ENCODE results near the gene KLF5.
A peak's percentile ranks its signal among the peaks of the same experiment; 100 is the strongest.

The KLF5 gene

DNA sequence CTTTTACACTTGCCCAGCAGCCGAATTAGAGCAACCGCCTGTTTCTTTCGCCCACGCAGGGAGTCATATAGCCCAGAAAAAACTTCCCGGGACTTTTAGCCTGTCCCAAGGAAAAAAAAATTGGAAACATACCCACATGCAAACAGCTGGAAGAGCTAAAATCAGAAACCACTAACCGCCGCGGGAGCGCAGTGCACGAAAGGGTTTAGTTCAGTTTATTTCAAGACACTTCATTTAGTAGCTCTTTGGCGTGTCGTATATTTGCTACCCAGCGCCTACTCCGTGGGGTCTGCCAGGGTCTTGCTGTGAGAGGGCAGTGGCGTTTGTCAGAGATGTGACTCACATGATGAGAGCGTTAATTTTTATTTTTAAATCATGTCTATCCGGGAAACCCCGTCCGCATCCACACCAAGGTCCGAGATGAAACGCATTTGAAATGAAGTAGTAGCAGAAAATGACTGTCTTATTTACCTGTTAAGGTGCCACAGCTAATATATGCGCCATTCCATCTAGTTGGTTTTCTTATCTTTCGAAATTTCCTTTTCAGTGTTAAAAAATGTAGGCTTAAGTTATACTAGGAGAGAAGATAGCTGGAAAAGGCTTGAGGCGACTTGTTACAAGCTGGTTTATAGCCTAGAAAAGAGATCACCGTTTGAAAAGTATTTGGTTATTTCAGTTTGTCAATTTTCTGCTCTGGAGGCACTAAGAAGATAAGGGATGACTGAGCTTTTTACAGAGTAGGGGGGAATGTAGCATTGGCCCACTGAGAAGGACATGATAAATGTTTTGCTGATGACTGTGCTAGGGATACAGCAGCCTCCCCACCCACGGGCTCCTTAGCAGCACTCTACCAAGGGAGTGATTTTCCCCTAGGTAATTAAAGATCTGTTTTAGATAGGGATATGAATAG lies 1.7 kb downstream of the KLF5 start:
- peak; percentile 72 for DNase-seq

DNA sequence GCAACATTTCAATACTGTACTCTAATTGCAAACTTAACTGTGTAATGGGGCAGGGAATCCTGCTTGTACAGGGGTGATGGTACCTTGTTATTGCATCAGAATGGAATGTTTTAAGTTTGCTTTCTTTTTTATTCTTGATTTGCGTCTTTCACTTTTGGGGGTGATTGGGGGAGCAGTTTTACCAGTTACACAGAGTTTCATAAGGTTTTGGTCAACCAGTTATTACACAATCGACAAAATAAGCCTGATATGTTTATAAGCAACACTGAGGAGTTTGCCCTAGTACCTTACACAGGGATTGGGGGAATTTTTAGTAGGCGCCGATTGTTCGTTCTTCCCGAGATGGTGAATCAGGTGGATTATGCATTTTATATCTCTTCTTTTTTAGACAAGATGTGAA lies 2.7 kb downstream of the KLF5 start:
- no peak for DNase-seq

DNA sequence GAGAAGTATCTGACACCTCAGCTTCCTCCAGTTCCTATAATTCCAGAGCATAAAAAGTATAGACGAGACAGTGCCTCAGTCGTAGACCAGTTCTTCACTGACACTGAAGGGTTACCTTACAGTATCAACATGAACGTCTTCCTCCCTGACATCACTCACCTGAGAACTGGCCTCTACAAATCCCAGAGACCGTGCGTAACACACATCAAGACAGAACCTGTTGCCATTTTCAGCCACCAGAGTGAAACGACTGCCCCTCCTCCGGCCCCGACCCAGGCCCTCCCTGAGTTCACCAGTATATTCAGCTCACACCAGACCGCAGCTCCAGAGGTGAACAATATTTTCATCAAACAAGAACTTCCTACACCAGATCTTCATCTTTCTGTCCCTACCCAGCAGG lies 3.1 kb downstream of the KLF5 start:
- DNase-seq = no peak

DNA sequence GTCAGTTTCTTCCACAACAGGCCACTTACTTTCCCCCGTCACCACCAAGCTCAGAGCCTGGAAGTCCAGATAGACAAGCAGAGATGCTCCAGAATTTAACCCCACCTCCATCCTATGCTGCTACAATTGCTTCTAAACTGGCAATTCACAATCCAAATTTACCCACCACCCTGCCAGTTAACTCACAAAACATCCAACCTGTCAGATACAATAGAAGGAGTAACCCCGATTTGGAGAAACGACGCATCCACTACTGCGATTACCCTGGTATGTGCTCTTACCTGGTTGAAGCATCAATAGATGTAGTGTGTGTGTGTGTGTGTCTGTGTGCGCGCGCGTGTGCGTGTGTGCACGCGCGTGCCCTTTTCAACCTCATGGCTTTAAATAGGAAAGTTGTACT lies 3.7 kb downstream of the KLF5 start:
- no peak for DNase-seq

DNA sequence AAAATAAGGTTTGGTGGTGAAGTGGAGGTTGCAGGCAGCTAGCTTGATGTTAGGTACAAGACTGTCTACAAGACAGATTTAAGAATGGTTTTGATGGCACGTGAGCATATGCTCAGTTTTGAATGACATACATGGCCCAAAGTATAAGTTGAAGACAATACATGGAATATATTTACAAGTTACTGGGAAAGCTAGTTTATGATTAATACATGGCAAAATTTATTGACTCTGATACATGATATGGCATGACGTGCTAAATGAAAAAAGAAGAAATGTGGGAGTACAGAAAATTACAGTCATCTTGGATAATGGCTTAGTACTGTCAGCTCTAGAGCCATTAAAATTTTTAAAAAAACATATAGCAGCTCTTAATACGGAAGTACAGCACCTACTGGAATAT lies 4.4 kb downstream of the KLF5 start:
- no peak for DNase-seq

GRCh38 chr13:73065036-73065435 lies 6.2 kb downstream of the KLF5 start:
- no peak for DNase-seq

DNA sequence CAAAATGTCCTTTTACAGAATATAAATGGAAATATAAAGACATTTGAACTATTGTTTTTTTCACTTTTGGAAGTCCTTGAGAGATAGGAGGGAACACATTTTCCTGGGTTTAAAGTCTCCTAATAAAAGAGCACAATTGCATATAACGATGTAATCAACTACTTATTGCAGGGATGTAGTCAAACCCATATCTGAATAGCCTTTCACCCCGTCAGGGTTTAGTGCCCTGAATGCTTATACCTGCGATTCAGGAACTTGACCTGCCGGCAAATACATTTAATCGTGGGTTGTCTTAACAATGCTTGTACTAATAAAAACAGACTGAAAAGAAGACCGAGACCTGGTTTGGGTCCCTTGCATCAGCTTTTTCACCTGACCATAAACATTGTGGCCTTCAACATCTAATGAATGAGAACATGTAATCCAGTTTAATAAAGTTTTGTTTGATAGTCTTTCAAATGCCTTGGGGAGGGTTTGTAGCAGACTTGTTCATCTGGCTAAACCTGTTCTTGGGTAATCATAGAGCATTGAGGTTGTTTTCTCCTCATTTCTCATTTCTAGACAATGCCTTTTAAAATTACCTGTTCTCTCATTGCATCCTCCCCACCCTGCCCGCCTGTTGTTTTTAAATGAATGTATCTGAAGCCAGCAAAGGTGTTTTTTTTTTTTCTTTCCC lies 7.0 kb downstream of the KLF5 start:
- peak; percentile 17 for DNase-seq

DNA sequence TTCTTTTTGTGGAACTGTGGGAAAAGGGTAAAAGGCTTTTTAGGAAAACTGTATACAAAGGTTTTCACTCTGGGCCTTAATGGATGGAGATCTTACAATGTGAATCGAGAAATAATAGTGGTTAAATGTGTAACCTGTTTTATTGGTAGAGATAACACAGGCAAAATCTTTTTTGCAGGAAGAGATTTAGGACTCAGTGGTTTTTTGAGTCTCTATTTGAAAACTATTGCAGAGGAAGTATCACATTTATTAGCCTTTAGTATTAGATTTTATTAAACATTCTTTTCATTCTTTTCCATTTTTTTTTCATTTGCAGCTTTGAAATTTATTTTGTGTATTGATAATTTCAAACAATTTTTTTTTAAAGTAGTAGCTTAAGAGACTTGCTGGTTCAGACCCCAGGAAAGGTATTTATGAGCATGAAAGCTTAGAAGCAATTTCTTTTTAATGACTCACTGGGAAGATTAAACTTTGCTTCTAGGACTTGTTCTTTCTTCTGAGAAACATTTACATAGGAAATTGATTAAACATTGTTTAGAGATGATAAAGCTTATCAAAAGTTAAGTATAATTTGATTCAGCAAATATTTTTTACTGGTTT lies 10.5 kb downstream of the KLF5 start:
- no peak for DNase-seq

DNA sequence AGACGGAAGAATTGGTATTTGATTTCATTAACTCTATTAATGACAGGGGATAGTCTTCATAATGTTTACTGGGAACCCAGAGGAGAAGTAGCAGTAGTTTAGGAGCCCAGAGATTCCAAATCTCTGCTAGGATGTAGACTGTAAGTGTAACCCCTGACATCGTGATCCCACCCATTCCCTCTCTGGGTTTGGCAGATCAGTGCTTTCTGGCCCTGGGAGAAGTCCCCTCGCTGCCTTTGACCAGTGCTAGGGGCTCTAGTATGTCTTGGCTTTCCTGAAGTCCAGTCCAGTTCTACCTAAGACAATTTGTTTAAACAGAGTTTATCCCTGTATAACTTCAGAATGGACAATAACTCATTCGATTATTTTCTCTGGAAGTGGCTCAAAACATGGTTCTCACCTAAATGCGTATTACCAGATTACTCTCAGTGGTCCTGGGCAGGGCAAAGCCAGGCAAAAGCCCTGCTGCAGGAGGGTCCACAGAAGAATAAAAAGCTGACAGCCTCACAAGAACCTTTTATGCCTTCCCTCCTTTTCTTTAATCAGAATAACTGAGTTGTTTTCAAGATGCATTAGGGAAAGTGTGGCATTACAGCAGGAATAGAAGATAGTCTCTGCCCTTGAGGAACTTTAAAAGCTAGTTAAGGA lies 11.8 kb downstream of the KLF5 start:
- DNase-seq = no peak

- DNase-seq = no peak
Measured at GRCh38 chr13:73072239-73072900, 13.6 kb downstream of the KLF5 start.

DNA sequence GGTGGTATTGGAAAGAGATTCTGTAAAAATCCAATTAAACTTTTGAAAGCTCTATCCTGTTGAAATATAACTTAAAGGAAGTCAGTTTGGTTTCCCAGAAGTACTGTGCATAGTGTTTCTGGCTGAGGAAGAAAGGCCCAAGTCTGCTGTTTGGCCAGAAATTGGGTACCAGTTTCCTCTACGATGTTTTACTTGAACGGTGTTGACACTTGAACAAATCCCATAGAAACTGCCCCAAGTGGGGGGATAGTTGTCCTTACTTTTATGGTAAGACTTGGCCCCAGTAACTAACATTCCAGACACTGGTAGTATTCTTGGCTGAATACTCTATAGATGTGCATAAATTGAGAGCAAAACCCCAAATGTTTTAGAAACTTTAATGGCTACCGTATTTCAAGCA lies 14.2 kb downstream of the KLF5 start:
- DNase-seq = no peak

- DNase-seq = no peak
Measured at GRCh38 chr13:73074014-73074413, 15.2 kb downstream of the KLF5 start.

- no peak for DNase-seq
Measured at GRCh38 chr13:73074926-73075325, 16.1 kb downstream of the KLF5 start.

GRCh38 chr13:73075546-73075945 lies 16.7 kb downstream of the KLF5 start:
- DNase-seq = no peak

- no peak for DNase-seq
Measured at GRCh38 chr13:73075954-73076353, 17.1 kb downstream of the KLF5 start.

DNA sequence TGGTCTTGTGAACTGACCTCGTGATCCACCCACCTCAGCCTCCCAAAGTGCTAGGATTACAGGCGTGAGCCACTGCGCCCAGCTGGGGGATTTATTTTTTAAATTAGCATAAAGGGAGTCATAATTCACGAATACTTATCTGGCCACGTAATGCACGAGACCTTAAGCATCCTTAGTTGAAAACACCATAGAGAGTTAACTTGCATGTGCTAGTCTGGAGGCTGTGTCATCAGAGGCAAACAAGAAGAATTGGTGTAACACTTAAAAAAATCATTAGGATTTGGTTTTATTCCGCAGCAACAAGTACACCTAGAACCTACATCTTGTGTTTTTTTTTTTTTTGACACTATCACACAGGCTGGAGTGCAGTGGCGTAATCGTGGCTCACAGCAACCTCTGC lies 19.1 kb downstream of the KLF5 start:
- DNase-seq = no peak

- DNase-seq = no peak
Measured at GRCh38 chr13:73079359-73079758, 20.6 kb downstream of the KLF5 start.

DNA sequence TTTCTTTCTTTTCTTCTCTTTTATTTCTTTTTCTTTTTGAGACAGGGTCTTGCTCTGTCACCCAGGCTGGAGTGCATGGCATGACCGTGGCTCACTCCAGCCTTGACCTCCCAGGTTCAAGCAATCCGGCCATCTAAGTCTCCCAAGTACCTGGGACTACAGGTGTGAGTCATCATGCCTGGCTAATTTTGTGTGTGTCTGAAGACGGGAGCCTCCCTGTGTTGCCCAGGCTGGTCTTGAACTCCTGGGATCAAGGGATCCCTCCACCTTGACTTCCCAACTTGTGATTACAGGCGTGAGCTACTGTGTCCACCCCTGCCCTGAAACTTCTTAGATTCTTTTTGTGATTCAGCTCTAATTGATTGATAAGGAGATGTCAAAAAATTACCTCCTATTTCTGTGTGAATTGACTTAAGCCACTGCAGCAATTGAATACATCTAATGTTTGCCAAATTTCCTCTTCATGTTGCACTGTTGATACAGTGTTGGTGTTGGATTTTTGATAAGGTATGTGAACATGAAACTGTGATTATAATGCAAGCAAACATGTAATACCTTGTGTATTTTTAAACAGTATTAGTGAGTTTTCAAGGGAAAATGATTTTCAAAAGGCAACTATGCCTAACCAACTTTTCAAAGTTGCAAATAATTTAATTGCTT lies 22.6 kb downstream of the KLF5 start:
- no peak for DNase-seq

- DNase-seq = no peak
Measured at GRCh38 chr13:73082471-73082870, 23.7 kb downstream of the KLF5 start.

DNA sequence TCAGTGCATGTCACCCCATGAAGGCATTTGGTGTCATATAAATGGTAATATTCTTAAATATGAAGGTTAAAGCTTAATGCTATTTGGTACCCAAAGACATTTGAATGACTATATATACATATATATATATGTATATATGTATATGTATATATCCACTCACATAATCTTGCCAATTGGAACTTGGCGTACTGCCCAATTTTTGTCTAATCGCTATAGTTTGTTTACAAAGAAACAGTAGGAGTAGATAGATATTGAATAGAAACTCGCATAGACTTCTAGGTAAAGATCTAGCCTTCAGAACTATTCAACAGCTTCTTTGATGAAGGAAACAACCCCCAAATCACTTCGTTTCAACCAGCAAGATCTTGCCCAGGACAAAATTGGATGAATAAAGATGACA lies 24.1 kb downstream of the KLF5 start:
- no peak for DNase-seq

GRCh38 chr13:73088332-73088935 lies 29.6 kb downstream of the KLF5 start:
- no peak for DNase-seq

GRCh38 chr13:73089213-73089612 lies 30.4 kb downstream of the KLF5 start:
- DNase-seq = no peak

Measured in eye (tissue), 1 donor.